Ascending aorta (tissue), 2 donors: ENCODE results near the gene ELMOD2. TPM values are rescaled to one million over a fixed set of nuclear protein-coding genes. Genes with fewer than 3 reads are reported as not detected.
A peak's percentile ranks its signal among the peaks of the same experiment; 100 is the strongest.

ENCODE experiments used
- DNase-seq, 2 donors: peaks; one replicate each; pipeline ENCODE4 v3.0.0-alpha.2; 2019; ENCODE audit warnings: low spot score in 2 of 2
- H3K27ac ChIP-seq, 2 donors: fragments of 200-600 bp; sonication (generic); one replicate each; pipeline ENCODE4 v1.5.1; 2016 to 2017; ENCODE audit warnings: mild to moderate bottlenecking in 1 of 2
- H3K27me3 ChIP-seq: fragments of 200-600 bp; sonication (generic); one replicate; pipeline ENCODE4 v1.5.1; 2017
- H3K36me3 ChIP-seq, 2 donors: fragments of 200-600 bp; sonication (generic); one replicate each; pipeline ENCODE4 v1.5.1; 2016
- H3K4me1 ChIP-seq, 2 donors: fragments of 200-600 bp; sonication (generic); one replicate each; pipeline ENCODE4 v1.5.1; 2016 to 2017; ENCODE audit warnings: mild to moderate bottlenecking in 1 of 2
- H3K4me3 ChIP-seq, 2 donors: fragments of 200-600 bp; sonication (generic); one replicate each; pipeline ENCODE4 v1.5.1; 2016 to 2017; ENCODE audit warnings: mild to moderate bottlenecking in 1 of 2
- H3K9me3 ChIP-seq, 2 donors: fragments of 200-600 bp; sonication (generic); one replicate each; pipeline ENCODE4 v1.5.1; 2016
- CTCF ChIP-seq, 3 experiments: fragments of 200-600 bp in 2 of 3; fragments of 450-650 bp in 1 of 3; sonication (generic) in 2 of 3; IDR thresholded peaks; one replicate each; pipeline ENCODE4 v1.5.1; 2016 to 2019; ENCODE audit warnings: antibody characterized with exemption in 3 of 3, mild to moderate bottlenecking in 1 of 3, moderate library complexity in 1 of 3
- intact Hi-C: fragments of 100-400 bp; cut with DNase I; formaldehyde crosslinking; loops from one replicate; pipeline ENCODE4 v1.15.1; 2023
- total RNA-seq: library from RNA; depleted of rRNA; stranded (reverse); fragments of >200 nt; gene quantifications from one replicate; pipeline ENCODE4 v1.1.0, GENCODE V29; 2016

Gene ELMOD2, protein sequence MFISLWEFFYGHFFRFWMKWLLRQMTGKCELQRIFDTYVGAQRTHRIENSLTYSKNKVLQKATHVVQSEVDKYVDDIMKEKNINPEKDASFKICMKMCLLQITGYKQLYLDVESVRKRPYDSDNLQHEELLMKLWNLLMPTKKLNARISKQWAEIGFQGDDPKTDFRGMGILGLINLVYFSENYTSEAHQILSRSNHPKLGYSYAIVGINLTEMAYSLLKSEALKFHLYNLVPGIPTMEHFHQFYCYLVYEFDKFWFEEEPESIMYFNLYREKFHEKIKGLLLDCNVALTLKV
- total RNA-seq = 3.9 TPM

- Histone ChIP-seq H3K27me3 (no peaks in the 10 kb centered on the region), H3K27ac (peak within 1 kb of the TSS; percentile 66 to 92), H3K4me1 (peaks cover 0 to 4% of the 10 kb centered on the region in 2 donors), H3K4me3 (peak within 1 kb of the TSS; percentile 87 to 97), H3K9me3 (no peaks in the 10 kb centered on the region), H3K36me3 (peaks cover 0 to 10% of the 10 kb centered on the region in 2 donors)
- DNase-seq = peak; percentile 95 to 99
- intact Hi-C loops = loop anchor here (1.0 to 10.0 kb wide), 9 partner anchors 151 to 1349 kb away; partner anchors contain the start of genes ELF2, RAB33B, RNF150 and SCOC
- peak; percentile 88 to 97 (median 96) for TF ChIP-seq CTCF (IDR thresholded peaks at IDR 0.05)
These were observed at the start of gene ELMOD2 for GRCh38 chr4:140523857-140524742. ELMOD2 (plus strand) TSS chr4:140524168; CDS start chr4:140525429, 1,261 bp downstream.

GRCh38 chr4:140483445-140483844, 40.5 kb upstream of the ELMOD2 start:
- no peaks in the 10 kb centered on the region for H3K4me1 ChIP-seq
- no peak overlapping the region for H3K27ac ChIP-seq
- H3K9me3 ChIP-seq = peaks cover 0 to 3% of the 10 kb centered on the region in 2 donors
- H3K36me3 ChIP-seq = no peaks in the 10 kb centered on the region
- intact Hi-C loops = no loop called here
- no peaks in the 10 kb centered on the region for H3K27me3 ChIP-seq
- no peak overlapping the region for H3K4me3 ChIP-seq
- no peak for DNase-seq
- no peak for TF ChIP-seq CTCF (IDR thresholded peaks at IDR 0.05)

DNA sequence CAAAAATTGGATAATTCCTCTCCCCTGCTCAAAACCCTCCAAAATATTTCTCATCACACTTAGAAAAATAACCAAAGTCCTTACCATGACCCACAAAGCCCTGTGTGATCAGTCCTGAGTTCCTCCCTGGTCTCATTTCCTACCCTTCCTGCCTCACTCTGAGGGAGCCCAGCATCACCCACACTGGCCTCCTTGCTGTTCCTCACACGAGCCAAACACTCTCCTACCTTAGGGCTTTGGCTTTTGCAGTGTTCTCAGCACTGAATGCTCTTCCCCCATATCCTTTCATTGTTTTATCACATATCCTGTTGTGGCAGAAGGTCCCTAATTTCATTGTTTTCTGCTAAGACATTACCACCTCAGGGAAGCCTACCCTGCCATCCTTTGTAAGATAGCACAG, 38.0 kb upstream of the ELMOD2 start:
- Histone ChIP-seq H3K4me3 (no peak overlapping the region), H3K9me3 (peaks cover 0 to 3% of the 10 kb centered on the region in 2 donors), H3K27ac (no peak overlapping the region), H3K27me3 (no peaks in the 10 kb centered on the region), H3K4me1 (no peaks in the 10 kb centered on the region), H3K36me3 (no peaks in the 10 kb centered on the region)
- no peak for TF ChIP-seq CTCF (IDR thresholded peaks at IDR 0.05)
- no peak for DNase-seq
- intact Hi-C loops = no loop called here

DNA sequence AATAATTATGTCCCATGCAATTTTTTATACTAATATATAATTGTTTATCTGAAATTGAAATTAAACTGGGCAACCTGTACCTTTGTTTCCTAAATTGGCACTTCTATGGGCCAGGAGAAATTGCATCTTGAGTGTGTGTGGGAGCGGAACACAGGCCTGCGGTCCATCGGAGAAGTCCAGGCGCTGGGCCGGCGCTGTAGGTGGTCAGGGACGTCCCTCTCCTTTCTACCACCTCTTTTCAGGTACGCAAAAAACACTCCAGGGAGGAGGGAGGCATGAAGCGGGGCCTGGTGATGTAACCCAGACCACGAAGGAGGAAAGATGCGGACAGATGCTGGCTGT, 26.6 kb upstream of the ELMOD2 start:
- no peak for DNase-seq
- Histone ChIP-seq H3K9me3 (no peaks in the 10 kb centered on the region), H3K4me3 (peak overlapping the region in 1 of 2 donors; percentile 30), H3K4me1 (no peaks in the 10 kb centered on the region), H3K36me3 (no peaks in the 10 kb centered on the region), H3K27me3 (no peaks in the 10 kb centered on the region), H3K27ac (no peak overlapping the region)
- no peak for TF ChIP-seq CTCF (IDR thresholded peaks at IDR 0.05)
- intact Hi-C loops = no loop called here

- Histone ChIP-seq H3K27me3 (no peaks in the 10 kb centered on the region), H3K4me3 (peak within 1 kb of the TSS; percentile 30 to 55), H3K9me3 (no peaks in the 10 kb centered on the region), H3K36me3 (no peaks in the 10 kb centered on the region), H3K27ac (no peak within 1 kb of the TSS), H3K4me1 (no peaks in the 10 kb centered on the region)
- intact Hi-C loops = no loop called here
- DNase-seq = no peak
- TF ChIP-seq CTCF (IDR thresholded peaks at IDR 0.05) = no peak
These were observed 26.0 kb upstream of the ELMOD2 start, which contains the start of gene MGAT4D for GRCh38 chr4:140497747-140498636. MGAT4D (minus strand) TSS chr4:140498293; CDS start chr4:140498222, 71 bp downstream.
